NB4 (cell line): ENCODE measurements around the gene NEK4.

ENCODE experiments used
- DNase-seq: peaks from one replicate; pipeline ENCODE4 v3.0.0; 2010; ENCODE audit warnings: low read depth
- H3K4me3 ChIP-seq: one replicate; pipeline ENCODE4 v1.5.1; 2011; ENCODE audit warnings: mild to moderate bottlenecking, low read depth, low read length, moderate library complexity
- MAX ChIP-seq: IDR thresholded peaks from 2 replicates; pipeline ENCODE4 v1.6.1; 2011; ENCODE audit warnings: low read depth, low read length
- MYC ChIP-seq: IDR thresholded peaks from 2 replicates; pipeline ENCODE4 v1.6.1; 2011; ENCODE audit warnings: low read depth, low read length
- POLR2A ChIP-seq: IDR thresholded peaks from 2 replicates; pipeline ENCODE4 v1.6.1; 2011; ENCODE audit warnings: mild to moderate bottlenecking; ENCODE audit not compliant: insufficient read length; ENCODE audit errors: extremely low read depth
- TF ChIP-seq, protein P1 (sequence below): IDR thresholded peaks from one replicate; pipeline ENCODE4 v1.5.1; 2012; ENCODE audit warnings: low read depth, low read length

The NEK4 gene

DNA sequence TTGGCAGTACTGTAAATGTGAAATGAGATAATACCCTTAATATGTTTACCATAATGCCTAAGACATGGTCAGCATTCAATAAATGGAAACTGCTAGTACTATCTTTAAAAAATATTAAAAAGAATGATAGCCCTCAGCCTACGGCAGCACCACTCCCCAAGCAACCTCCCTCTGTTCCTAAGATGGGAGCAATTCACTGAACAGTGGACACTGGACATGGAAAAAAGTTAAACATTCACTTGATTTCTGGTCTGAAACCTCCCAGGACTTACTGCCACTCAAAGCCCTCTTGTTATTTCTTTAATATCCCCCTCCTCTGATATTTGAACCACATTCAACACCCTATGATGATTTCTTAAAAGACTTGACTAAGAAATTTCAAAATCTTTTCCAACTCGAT lies 27.0 kb downstream of the NEK4 start:
- no peak for TF ChIP-seq MAX
- no peak for TF ChIP-seq MYC
- no peak for TF ChIP-seq POLR2A
- TF ChIP-seq, protein P1, sequence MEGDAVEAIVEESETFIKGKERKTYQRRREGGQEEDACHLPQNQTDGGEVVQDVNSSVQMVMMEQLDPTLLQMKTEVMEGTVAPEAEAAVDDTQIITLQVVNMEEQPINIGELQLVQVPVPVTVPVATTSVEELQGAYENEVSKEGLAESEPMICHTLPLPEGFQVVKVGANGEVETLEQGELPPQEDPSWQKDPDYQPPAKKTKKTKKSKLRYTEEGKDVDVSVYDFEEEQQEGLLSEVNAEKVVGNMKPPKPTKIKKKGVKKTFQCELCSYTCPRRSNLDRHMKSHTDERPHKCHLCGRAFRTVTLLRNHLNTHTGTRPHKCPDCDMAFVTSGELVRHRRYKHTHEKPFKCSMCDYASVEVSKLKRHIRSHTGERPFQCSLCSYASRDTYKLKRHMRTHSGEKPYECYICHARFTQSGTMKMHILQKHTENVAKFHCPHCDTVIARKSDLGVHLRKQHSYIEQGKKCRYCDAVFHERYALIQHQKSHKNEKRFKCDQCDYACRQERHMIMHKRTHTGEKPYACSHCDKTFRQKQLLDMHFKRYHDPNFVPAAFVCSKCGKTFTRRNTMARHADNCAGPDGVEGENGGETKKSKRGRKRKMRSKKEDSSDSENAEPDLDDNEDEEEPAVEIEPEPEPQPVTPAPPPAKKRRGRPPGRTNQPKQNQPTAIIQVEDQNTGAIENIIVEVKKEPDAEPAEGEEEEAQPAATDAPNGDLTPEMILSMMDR: no peak
- DNase-seq: no peak
- H3K4me3 ChIP-seq: no peak overlapping the region

- DNase-seq: no peak
- H3K4me3 ChIP-seq: no peak overlapping the region
- TF ChIP-seq POLR2A (no peak), MAX (no peak), MYC (no peak)
- TF ChIP-seq, protein P1: no peak
Observed at GRCh38 chr3:52743152-52743551, 27.6 kb downstream of the NEK4 start.

DNA sequence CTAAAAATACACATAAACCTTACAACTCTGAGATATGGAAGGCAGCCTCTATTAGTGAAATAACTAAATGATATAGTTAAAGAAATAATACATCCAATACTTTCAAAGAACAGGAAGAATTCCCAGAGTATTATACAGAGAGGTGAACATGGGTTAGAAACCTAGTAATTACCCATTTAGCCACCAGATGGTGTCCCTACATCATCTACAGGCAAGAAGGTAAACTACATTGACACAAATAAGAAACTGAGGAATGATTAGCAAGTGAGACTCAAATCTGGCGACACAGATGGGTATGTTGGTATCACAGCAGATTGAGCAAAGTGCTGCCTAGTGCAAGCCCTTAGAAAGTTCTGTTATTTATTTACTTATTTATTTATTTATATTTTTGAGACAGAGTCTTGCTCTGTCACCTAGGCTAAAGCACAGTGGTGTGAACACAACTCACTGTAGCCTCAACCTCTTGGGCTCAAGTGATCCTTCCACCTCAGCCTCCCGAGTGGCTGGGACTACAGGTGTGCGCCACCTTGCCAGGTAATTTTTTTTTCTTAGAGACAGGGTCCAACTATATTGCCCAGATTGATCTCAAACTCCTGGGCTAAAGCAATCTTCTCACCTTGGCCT lies 28.2 kb downstream of the NEK4 start:
- DNase-seq: peak; percentile 44
- no peak overlapping the region for H3K4me3 ChIP-seq
- TF ChIP-seq MAX (no peak), MYC (no peak), POLR2A (no peak)
- TF ChIP-seq, protein P1: no peak

GRCh38 chr3:52739730-52740129 lies 31.0 kb downstream of the NEK4 start:
- H3K4me3 ChIP-seq: no peak overlapping the region
- no peak for DNase-seq
- TF ChIP-seq MAX (no peak), MYC (no peak), POLR2A (no peak)
- TF ChIP-seq, protein P1: no peak

GRCh38 chr3:52733256-52733891 lies 37.4 kb downstream of the NEK4 start:
- no peak overlapping the region for H3K4me3 ChIP-seq
- no peak for TF ChIP-seq MAX
- TF ChIP-seq POLR2A: no peak
- TF ChIP-seq MYC: no peak
- TF ChIP-seq, protein P1: no peak
- no peak for DNase-seq
